IPS-20b (cell line): ENCODE results near the gene TENM3.

ENCODE experiments used
- H3K27ac ChIP-seq: one replicate; pipeline ENCODE4 v1.5.1; 2013; ENCODE audit warnings: low read length
- H3K27me3 ChIP-seq: 2 replicates; pipeline ENCODE4 v1.6.1; 2013; ENCODE audit warnings: mild to moderate bottlenecking, low read length, inconsistent platforms; ENCODE audit not compliant: insufficient read depth
- H3K36me3 ChIP-seq: 2 replicates; pipeline ENCODE4 v1.6.1; 2013; ENCODE audit warnings: low read depth, mild to moderate bottlenecking, inconsistent platforms, low read length, moderate library complexity; ENCODE audit not compliant: insufficient read depth
- H3K4me1 ChIP-seq: 2 replicates; pipeline ENCODE4 v1.6.1; 2013; ENCODE audit warnings: mild to moderate bottlenecking, control low read depth, inconsistent platforms, low read length, moderate library complexity; ENCODE audit not compliant: insufficient read depth
- H3K4me3 ChIP-seq: 2 replicates; pipeline ENCODE4 v1.5.1; 2013; ENCODE audit warnings: mild to moderate bottlenecking, low read length, inconsistent platforms
- H3K9ac ChIP-seq: 2 replicates; pipeline ENCODE4 v1.6.1; 2013; ENCODE audit warnings: low read depth, mild to moderate bottlenecking, inconsistent platforms, low read length, moderate library complexity
- H3K9me3 ChIP-seq: 2 replicates; pipeline ENCODE4 v1.6.1; 2013; ENCODE audit warnings: mild to moderate bottlenecking, low read depth, low read length, inconsistent platforms; ENCODE audit not compliant: insufficient read depth

The TENM3 gene

DNA sequence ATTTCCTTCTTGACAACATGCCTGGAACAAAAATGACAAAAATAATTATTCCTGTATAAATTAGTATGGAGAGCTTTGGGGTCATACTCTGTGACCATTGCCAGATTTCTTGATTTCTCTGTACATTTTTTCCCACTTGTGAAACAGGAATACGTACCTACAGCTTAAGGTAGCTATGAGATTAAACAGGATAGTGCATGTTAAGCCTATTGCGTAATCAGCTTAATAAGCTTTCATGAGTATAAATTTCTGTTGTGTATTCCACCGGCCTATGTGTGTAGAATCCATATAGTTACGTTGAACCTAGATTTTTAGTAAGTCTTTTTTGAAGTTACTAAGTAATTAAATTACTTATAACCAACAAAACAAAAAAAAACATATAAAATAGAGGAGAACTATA, 339.0 kb downstream of the TENM3 start:
- H3K4me3 ChIP-seq = no peak overlapping the region
- no peak overlapping the region for H3K27ac ChIP-seq
- peaks cover 7% of the 10 kb centered on the region; the same call in 1 of the 2 replicates for H3K4me1 ChIP-seq
- H3K9ac ChIP-seq = no peak overlapping the region
- H3K27me3 ChIP-seq = no peaks in the 10 kb centered on the region
- no peaks in the 10 kb centered on the region for H3K36me3 ChIP-seq
- no peaks in the 10 kb centered on the region for H3K9me3 ChIP-seq

GRCh38 chr4:182583703-182584415, 340.7 kb downstream of the TENM3 start:
- H3K36me3 ChIP-seq = no peaks in the 10 kb centered on the region
- H3K4me3 ChIP-seq = no peak overlapping the region
- H3K9ac ChIP-seq = no peak overlapping the region
- peaks cover 7% of the 10 kb centered on the region; the same call in 1 of the 2 replicates for H3K4me1 ChIP-seq
- no peak overlapping the region for H3K27ac ChIP-seq
- peaks cover 6% of the 10 kb centered on the region for H3K9me3 ChIP-seq
- H3K27me3 ChIP-seq = no peaks in the 10 kb centered on the region

DNA sequence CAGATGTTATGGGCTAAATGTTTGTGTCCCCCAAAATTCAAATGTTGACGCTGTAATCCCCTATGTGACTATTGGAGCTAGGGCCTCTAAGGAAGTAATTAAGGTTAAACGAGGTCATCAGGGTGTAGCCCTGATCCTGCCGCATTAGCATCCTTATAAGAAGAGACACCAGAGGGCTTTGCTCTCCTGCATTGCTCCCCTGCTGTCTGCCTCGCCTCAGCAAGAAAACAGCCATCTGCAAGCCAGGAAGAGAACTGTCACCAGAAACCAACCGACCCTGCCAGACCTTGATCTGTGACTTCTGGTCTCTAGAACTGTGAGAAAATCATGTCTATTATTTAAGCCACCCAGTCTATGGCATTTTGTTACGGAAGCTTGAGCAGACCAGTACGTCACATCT, 342.1 kb downstream of the TENM3 start:
- no peak overlapping the region for H3K9ac ChIP-seq

DNA sequence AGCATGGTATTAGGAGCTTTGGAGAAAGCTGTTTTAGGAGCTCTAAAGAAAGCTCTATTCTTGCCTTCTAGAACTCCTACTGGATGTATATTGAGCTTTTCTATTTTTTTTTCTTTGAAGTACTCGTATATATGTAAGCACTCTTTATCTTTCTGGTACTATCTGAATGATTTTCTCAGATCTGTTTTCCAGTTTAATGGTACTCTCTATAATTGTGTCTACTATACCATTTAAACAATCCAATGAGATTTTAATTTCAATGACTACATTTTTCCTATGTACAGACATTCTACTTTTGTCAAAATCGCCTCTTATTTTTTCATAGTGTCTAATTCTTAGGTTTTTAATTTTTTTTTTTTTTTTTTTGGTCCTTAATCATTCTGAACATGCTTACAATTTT, 345.9 kb downstream of the TENM3 start:
- Histone ChIP-seq H3K36me3 (no peaks in the 10 kb centered on the region), H3K9ac (no peak overlapping the region), H3K4me3 (no peak overlapping the region), H3K4me1 (peaks cover 12% of the 10 kb centered on the region; the same call in 1 of the 2 replicates), H3K9me3 (peaks cover 9% of the 10 kb centered on the region), H3K27me3 (no peaks in the 10 kb centered on the region), H3K27ac (no peak overlapping the region)

More for the DNA sequence above, 342.1 kb downstream of the TENM3 start:
- Histone ChIP-seq H3K27ac (no peak overlapping the region), H3K4me3 (0 out of 2 replicates have a peak overlapping the region, but pooled peaks have one; percentile 23), H3K9me3 (peaks cover 9% of the 10 kb centered on the region), H3K4me1 (peaks cover 7% of the 10 kb centered on the region; the same call in 1 of the 2 replicates), H3K27me3 (no peaks in the 10 kb centered on the region), H3K36me3 (no peaks in the 10 kb centered on the region)

DNA sequence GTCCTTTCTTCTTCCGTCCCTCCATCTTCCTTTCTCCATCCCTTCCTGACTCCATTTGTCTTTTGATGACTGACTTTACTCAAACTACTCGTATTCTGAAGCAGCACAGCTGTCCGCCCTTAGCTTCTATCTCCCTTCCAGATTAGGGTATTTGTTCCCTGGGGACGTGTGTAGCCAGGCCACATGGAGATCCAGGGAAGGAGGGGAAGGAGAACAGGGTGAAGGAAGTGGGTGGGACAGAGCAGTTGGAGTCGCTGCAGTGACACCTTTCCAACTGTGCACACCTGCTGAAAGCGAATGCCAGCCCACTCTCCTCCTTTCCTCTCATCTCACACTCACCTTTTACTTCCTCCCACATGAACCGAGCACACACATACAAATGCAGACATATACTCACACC, 350.2 kb downstream of the TENM3 start:
- no peaks in the 10 kb centered on the region for H3K36me3 ChIP-seq
- peak overlapping the region; percentile 3; the same call in 1 of the 2 replicates for H3K9ac ChIP-seq
- H3K4me3 ChIP-seq = no peak overlapping the region
- H3K4me1 ChIP-seq = peaks cover 9% of the 10 kb centered on the region; the same call in 1 of the 2 replicates
- peaks cover 7% of the 10 kb centered on the region for H3K9me3 ChIP-seq
- H3K27me3 ChIP-seq = no peaks in the 10 kb centered on the region
- no peak overlapping the region for H3K27ac ChIP-seq

- Histone ChIP-seq H3K9ac (no peak overlapping the region), H3K4me3 (no peak overlapping the region), H3K4me1 (peaks cover 9% of the 10 kb centered on the region; the same call in 1 of the 2 replicates), H3K27me3 (no peaks in the 10 kb centered on the region), H3K36me3 (no peaks in the 10 kb centered on the region), H3K27ac (no peak overlapping the region), H3K9me3 (peaks cover 3% of the 10 kb centered on the region; the same call in 1 of the 2 replicates)
Observed at GRCh38 chr4:182593864-182594263, 350.7 kb downstream of the TENM3 start.

GRCh38 chr4:182600093-182600492, 356.9 kb downstream of the TENM3 start:
- Histone ChIP-seq H3K27me3 (no peaks in the 10 kb centered on the region), H3K36me3 (peaks cover 25% of the 10 kb centered on the region; the same call in 1 of the 2 replicates), H3K9me3 (no peaks in the 10 kb centered on the region), H3K4me3 (no peak overlapping the region), H3K9ac (no peak overlapping the region), H3K27ac (no peak overlapping the region), H3K4me1 (peaks cover 3% of the 10 kb centered on the region; the same call in 1 of the 2 replicates)

- no peak overlapping the region for H3K4me3 ChIP-seq
Observed at GRCh38 chr4:182600856-182601255, 357.7 kb downstream of the TENM3 start.

GRCh38 chr4:182604161-182604622, 361.0 kb downstream of the TENM3 start:
- 0 out of 2 replicates have a peak, but pooled peaks cover 3% of the 10 kb centered on the region for H3K4me1 ChIP-seq
- no peak overlapping the region for H3K4me3 ChIP-seq
- H3K9me3 ChIP-seq = no peaks in the 10 kb centered on the region
- peaks cover 25% of the 10 kb centered on the region; the same call in 1 of the 2 replicates for H3K36me3 ChIP-seq
- H3K27ac ChIP-seq = no peak overlapping the region
- no peak overlapping the region for H3K9ac ChIP-seq
- no peaks in the 10 kb centered on the region for H3K27me3 ChIP-seq

More at GRCh38 chr4:182600856-182601255, 357.7 kb downstream of the TENM3 start:
- Histone ChIP-seq H3K36me3 (peaks cover 25% of the 10 kb centered on the region; the same call in 1 of the 2 replicates), H3K9me3 (no peaks in the 10 kb centered on the region), H3K4me1 (peaks cover 3% of the 10 kb centered on the region; the same call in 1 of the 2 replicates), H3K27ac (no peak overlapping the region), H3K9ac (no peak overlapping the region), H3K27me3 (no peaks in the 10 kb centered on the region)

- H3K4me1 ChIP-seq = 0 out of 2 replicates have a peak, but pooled peaks cover 3% of the 10 kb centered on the region
- H3K27ac ChIP-seq = no peak overlapping the region
- peaks cover 25% of the 10 kb centered on the region; the same call in 1 of the 2 replicates for H3K36me3 ChIP-seq
- no peak overlapping the region for H3K4me3 ChIP-seq
- no peak overlapping the region for H3K9ac ChIP-seq
- no peaks in the 10 kb centered on the region for H3K9me3 ChIP-seq
- no peaks in the 10 kb centered on the region for H3K27me3 ChIP-seq
Observed at GRCh38 chr4:182604953-182605352, 361.8 kb downstream of the TENM3 start.

DNA sequence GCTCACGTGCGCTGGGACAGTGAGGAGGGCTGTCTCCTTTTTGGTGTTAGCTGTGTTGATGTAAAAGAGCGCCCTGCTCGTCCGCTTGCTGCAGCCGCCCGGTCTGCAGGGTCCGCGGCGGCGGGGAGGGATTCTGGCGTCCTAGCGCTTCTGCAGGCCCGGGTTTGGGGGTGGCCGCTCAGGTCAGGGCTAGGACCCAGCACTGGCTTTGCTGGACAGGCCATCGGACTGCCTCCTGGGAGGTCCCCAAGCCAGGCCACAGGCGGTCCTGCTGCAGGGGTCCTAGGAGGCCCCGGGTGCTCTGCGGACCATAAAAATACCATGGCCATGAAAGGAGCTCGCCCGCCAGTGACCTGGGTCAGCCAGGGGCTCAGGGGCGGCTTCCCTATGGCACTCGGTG, 365.3 kb downstream of the TENM3 start:
- H3K9me3 ChIP-seq = no peaks in the 10 kb centered on the region
- H3K4me1 ChIP-seq = no peaks in the 10 kb centered on the region
- H3K36me3 ChIP-seq = 0 out of 2 replicates have a peak, but pooled peaks cover 6% of the 10 kb centered on the region
- H3K27ac ChIP-seq = no peak overlapping the region
- H3K4me3 ChIP-seq = no peak overlapping the region
- H3K27me3 ChIP-seq = no peaks in the 10 kb centered on the region
- H3K9ac ChIP-seq = no peak overlapping the region

DNA sequence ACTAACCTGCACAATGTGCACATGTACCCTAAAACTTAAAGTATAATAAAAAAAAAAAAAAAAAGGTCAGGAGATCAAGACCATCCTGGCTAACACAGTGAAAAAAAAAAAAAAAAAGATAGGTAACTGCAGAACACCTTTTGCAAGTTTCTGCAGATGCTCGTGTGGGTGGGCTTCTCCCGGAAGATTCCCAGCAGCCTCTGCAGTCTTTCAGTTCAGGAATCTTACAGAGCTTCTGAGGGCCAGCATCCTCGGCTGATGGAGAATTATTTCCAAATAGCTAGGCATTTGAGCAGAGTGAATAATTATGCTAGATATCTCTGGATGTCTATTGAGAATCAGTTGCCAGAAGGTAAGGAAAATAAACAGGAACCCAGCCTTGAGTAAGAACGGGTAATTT, 373.3 kb downstream of the TENM3 start:
- Histone ChIP-seq H3K36me3 (no peaks in the 10 kb centered on the region), H3K9me3 (no peaks in the 10 kb centered on the region), H3K9ac (no peak overlapping the region), H3K4me1 (peaks cover 3% of the 10 kb centered on the region; the same call in 1 of the 2 replicates), H3K27me3 (no peaks in the 10 kb centered on the region), H3K27ac (no peak overlapping the region), H3K4me3 (no peak overlapping the region)
